T47D (cell line): Measurements from ENCODE around the gene NELL1.

ENCODE experiments used
- DNase-seq, 2 experiments: peaks; one replicate each; pipeline versions ENCODE4 v3.0.0 to v3.0.0-alpha.2; 2011 to 2012; ENCODE audit warnings: low read depth in 1 of 2, low spot score in 1 of 2
- JUND ChIP-seq: IDR thresholded peaks from 2 replicates; pipeline ENCODE4 v1.6.1; 2012; ENCODE audit warnings: low read depth
- in situ Hi-C: cut with HindIII; loops from 2 replicates; pipeline ENCODE4 v1.10.0; 2016; ENCODE audit warnings: low sequenced_read_pairs, low pct_unique_long_range_greater_than_20kb

NELL1 gene

DNA sequence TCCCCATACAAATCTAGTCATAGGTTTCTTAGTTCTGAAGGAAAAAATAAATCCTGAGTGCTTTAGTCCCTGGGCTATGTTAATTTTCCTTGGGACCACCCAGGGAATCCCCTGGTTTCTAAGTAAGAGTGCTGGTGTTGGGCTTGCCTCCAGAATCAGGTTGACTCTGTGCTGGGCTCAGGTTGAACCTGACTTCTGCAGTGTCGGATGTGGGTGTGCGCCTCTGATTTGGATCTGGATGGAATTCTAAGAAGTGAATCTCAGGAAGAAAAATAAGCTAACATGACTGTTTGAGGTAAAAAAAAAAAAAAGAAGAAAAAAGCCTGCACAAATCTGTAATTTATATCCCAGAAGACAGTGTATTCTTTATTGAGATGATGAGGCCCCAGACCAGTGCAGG lies 29.0 kb upstream of the NELL1 start:
- TF ChIP-seq JUND = no peak
- in situ Hi-C loops = no loop called here
- no peak for DNase-seq

DNA sequence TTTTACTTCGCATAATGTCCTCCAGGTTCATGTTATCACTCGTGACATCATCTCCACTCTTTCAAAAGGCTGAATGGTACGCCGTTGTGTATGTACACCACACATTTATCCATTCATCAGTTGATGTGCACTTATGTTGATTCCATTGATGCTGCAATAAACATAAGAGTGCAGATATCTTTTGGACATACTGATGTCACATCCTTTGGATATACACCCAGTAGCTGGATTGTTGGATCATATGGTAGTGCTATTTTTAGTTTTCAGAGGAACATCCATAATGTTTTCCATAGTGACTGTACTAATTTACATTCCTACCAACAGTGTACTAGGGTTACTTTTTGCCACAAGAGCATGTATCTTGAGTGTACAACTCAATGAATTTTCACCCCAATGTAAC lies 25.0 kb upstream of the NELL1 start:
- DNase-seq = no peak

DNA sequence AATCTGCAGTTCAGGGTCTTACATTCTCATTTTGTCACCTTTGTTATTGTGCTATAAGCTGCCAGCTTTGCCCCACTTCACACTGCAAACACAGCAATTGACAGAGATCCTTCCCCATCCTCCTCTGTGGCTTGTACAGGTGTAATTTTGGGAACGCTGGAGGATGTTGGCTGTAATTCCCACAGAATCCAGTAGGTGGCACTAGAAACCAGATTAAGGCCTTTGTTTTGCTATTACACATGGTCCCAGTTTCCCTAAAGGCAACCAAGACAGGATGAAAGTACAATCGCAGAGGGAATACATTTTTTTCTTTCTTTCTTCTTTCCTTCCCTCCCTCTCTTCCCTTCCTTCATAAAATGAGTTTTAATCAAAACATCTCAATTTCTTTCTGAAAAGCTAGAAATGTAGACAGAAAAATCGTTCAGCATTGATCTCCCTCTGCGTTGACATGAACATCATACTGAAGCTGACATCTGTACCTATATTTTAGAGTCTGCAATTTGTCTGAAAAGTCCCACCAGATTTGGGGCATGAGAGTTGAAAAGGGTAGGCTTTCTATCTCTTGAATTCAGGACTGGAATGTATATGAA lies 21.3 kb upstream of the NELL1 start:
- TF ChIP-seq JUND = no peak
- in situ Hi-C loops = no loop called here
- peak; percentile 81 for DNase-seq

More for the DNA sequence above, 25.0 kb upstream of the NELL1 start:
- no peak for TF ChIP-seq JUND
- in situ Hi-C loops = no loop called here

DNA sequence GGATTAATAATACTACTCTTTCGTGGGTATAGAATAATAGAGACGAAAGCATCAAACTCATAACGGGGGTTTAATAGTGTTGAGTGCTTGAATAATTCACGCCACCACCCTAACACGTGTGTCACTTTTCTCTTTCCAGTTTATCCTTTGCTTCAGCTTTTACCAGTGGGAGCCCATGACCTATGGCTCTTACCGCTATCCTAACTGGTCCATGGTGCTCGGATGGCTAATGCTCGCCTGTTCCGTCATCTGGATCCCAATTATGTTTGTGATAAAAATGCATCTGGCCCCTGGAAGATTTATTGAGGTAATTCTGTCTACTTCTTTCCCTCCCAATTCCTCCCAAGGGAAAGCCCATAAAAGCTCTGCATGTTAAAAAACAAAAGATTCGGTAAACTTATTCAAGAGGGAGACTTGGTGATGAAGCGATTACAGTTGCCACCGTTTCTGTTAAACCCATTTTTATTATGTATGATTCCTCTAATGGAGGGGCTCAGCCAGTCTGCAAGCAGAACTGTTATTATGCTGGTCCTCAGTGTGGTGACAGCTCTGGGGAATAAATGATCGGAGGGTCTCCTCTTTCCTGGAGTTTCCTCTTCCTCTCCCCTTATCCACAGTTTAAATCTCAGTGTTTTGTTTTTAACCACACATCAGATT lies 17.1 kb upstream of the NELL1 start:
- no peak for DNase-seq
- TF ChIP-seq JUND = no peak
- in situ Hi-C loops = no loop called here

DNA sequence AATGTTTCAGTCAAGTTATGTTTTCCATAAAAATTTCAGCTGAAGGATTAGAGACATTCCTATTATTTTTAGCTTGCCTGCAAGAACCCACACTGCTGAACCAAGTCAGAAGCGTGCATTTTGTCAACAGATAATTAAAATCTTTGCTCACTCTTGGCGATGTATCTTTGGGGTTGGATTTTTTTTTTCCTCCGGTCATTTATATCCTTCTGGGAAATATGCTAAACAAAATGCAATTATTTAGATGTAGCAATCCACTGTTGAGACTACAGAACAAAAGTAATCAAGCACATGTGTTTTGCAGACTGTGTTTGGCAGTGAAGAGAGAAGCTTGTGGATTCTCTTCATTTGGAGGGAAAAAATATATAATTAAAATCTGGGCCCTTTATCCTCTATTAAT lies 15.3 kb upstream of the NELL1 start:
- TF ChIP-seq JUND = no peak
- in situ Hi-C loops = no loop called here
- no peak for DNase-seq

DNA sequence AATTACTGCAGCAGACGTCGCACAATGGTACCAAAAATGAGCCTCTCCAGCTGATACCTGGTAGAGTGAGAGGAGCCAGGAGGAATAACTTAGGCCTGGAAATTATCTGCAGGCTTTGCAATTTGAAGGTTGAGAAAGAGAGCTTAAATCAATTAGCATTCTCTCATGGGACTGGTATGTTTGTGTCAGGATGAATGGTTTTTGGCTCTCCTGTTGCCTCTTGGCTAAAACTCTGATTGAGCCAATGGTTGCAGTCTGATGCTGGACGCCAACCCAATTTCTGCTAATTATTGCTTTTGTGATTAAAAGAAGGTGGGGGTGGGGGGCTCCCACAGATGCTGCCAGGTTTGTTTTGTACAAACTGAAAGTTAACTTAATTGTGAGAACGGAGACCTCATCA lies 12.5 kb upstream of the NELL1 start:
- no peak for TF ChIP-seq JUND
- DNase-seq = no peak
- in situ Hi-C loops = no loop called here

DNA sequence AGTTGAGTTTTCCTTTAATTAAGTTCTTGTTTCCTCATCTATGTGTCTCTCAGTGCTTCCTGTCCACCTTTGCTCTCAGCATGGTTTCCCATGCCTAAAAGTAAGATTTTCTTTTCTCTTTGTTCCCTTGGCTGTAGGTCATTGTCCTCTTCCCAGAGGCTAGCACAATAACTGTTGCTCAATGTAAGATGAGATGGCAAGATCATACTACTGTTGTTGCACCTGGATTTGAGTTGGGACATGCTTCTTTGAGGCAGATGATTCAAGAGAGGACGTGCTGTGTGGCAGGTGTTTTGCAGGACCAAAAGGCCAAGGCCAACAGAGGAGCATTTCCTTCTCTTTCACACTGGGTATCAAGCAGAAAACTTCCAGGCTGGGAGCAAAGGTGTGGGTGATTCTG lies 11.3 kb upstream of the NELL1 start:
- in situ Hi-C loops = no loop called here
- no peak for DNase-seq
- no peak for TF ChIP-seq JUND

DNA sequence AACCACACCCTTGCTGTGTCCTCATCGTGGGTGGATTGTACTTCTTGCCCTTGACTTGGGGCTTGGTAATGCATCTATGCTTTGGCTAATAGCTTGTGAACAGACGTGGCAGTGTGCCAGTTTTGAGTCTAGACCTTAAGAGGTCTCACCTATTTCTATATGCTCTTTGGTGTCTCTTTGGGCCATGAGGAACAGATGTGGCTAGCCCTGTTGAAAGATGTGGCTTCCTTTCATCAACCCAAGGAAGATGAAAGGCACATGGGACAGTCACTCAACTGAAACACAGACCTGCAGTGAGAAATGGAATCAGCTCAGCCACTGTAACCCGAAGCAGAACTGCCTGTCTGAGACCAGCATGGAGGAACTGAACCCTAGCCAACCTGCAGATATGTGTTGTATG lies 7.9 kb upstream of the NELL1 start:
- DNase-seq = no peak
- in situ Hi-C loops = no loop called here
- no peak for TF ChIP-seq JUND

DNA sequence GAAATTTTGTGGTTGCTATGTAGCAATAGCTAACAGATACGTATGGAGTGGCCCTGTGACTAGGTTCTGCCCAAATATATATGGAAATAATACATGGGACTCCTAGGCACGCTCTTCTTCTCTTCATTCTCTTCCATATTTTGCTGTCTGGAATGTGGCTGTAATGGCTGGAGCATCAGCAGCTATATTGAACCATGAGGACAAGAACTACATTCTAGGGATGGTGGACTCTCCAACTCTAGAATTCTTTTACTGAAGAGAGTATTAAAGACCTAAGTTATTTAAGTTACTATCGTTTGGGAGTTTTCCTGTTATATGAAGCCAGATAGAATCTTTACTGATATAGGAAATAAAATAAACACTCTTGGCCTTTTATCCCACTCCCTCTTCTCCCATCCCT lies 7.5 kb upstream of the NELL1 start:
- DNase-seq = no peak
- TF ChIP-seq JUND = no peak
- in situ Hi-C loops = no loop called here

DNA sequence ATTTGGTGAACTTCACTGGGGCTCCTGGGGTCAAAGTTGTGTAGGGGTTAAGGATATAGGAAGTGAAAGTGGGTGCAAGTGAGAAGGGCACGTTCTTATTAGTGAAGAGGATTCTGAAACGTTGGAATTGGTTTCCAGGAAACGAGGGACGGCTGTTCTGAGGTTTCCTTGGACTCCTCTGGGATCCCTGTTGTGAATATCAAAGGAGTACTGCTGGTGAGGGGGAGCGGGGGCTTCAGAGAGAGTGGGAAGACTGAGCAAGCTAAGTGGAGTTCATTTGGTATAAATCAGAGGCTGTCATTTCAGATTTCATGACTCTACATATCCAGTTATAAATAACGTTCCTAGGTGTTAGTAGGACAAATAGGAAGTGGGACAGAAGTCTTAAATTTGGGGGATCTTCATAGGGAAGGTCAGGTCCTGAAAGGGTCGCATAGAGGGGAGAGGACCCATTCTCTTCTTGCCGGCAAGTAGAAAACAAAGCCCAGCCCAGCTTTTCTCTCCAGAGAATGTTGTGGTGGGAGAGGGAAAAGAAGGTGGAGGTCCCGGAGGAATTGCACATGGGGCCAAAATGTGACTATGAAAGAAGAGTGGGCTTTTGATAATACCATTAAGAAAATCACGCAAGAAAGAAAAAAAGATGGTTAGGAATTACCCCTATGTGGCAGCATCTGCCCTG lies 1.1 kb upstream of the NELL1 start:
- no peak for DNase-seq
- in situ Hi-C loops = no loop called here
- TF ChIP-seq JUND = no peak

DNA sequence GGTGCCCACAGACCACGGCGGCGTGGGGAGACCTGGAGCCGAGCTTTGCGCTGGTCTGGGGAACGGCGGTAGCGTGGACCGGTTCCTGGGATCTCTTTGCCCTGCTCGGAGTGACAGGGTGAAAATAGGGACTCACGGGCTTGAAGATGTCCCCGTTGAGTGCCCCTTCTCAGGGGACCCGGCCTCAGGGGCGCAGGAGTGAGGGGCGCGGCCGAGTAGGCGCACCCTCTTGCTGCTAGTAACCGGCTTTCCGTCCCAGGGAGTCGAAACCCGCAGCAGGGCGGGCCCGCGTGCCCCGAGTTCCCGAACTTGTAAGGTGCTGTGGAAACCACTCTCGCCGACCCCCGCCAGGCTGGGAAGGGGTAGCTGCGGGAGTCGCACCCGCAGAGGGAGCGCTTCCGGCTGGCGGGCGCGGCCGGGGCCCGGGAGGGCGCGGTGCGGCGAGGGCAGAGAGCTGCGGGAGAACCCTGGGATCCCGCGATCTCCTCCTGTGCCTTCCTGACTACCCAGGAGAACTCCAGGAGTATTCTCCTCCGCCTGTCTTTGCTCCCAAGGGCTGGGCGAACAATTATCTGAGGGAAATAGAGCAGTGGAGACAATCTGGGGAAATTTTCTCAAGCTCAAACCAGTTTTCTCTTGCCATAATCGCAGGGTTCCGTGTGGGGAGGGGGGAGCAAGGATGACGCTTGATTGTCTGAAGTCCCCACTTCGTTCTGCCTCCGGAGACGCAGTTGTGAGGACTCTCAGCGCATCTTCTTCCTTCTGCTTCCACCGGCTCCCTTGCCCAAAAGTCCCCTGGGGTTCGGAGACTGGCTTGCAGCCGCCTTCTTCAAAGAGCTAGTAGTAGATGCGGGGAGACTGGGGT lies 666 bp downstream of the NELL1 start:
- DNase-seq = no peak
- in situ Hi-C loops = no loop called here
- no peak for TF ChIP-seq JUND

DNA sequence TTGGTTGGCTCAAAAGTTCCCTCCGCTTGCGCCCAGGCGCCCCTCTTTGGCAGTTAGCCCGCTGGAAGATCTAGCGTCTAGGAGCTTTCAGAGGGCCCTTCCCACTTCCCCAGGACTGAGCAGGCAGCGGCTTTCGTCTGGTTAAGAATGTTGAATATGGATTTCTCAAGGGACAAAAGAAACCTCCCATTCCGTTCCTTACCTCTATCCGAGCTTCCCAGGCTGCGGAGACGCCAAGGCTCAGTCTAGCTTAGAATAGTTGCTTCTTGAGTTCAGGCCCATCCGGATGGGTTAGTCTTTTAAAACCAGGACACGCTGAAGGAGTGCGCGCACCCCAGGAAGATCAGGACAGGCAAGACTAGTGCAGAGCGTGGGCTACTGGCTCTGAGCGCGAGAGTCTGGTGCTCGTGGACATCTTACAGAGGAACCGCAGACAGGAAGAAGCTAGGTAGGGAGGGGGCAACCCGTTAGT lies 1.6 kb downstream of the NELL1 start:
- no peak for DNase-seq
- in situ Hi-C loops = no loop called here
- no peak for TF ChIP-seq JUND

DNA sequence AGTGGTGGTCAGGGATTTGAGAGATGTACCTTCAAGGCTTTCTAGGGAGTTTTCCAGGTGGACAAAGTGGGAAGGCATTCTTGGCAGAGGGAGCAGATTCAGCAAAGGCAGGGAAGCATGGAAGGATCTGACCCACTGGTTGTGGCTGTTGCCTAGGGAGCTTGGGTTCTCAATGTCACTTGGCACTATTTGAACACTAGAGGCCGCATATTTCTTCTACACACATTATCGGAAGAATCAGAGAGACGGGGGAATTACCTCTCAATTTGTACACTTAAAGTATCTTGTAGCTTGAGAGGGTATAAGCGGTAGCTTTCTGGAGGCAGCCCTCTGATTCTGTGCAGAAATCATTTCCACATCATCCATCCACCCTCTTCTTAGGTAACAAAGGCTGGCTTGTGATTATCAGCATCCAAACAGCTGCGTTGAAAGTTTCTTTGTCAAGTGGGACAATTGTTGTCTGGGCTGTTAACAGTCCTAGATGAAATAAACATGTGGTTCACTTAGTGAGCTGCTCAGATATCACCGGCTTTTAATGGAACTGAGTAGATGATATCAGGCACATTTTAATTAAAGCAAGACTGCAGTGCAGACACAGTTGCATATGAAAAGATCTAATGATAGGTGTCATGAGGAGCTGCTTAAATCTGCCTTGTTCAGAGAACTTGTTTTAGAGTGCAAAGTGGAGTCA lies 2.6 kb downstream of the NELL1 start:
- in situ Hi-C loops = no loop called here
- TF ChIP-seq JUND = no peak
- peak; percentile 54 to 77 for DNase-seq
